ENCODE data around the gene C2orf49.

DNA sequence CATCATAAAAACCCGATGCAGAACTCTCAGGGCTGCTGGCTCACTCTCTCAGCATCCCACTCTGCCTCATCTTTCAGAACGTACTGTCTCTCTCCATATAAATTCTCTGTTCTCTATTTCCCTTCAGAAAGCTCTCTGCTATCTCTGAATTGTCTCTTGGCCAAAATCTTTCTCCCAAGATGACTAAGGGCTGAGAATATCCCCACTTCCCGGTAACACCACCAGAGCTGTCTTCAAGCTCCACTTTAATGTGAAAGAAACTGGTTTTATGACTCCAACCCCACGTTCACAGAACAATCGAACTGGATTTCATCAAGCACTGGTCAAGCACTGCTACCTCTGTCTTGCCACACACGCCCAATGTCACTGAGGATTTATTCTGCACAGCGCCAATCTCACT is 30.2 kb upstream of the C2orf49 start:
- TF ChIP-seq HDGF (IDR thresholded peaks at IDR 0.05; ENCODE audit: borderline replicate concordance) (no peak), ARNT (IDR thresholded peaks at IDR 0.05) (no peak), FOXK2 (IDR thresholded peaks at IDR 0.05) (no peak), BHLHE40 (IDR thresholded peaks at IDR 0.05; ENCODE audit: borderline replicate concordance) (no peak)

Measured in HEK293T (cell line).